T-helper 1 cell treated with Interleukin-12 subunit alpha and Interleukin-12 subunit beta and Interleukin-4 antibody, amounts not matched to agents 30 ng/mL and 1 ng/mL, for 36 hours (primary cell): ENCODE measurements around the gene TERT. TPM values are rescaled to one million over a fixed set of nuclear protein-coding genes. Genes with fewer than 3 reads are reported as not detected.
"Not testable (repeated sequence)": the region's sequence is repeated elsewhere in the genome, so short reads cannot be mapped to it uniquely, and the experiment has no call there.

Experiments used
- intact Hi-C: fragments of 100-400 bp; cut with micrococcal nuclease; formaldehyde crosslinking; loops from one replicate; pipeline ENCODE4 v1.15.1; 2024
- total RNA-seq: library from RNA; stranded (reverse); gene quantifications from 2 replicates; pipeline ENCODE4 v1.2.3, GENCODE V29; 2022

Gene TERT
- total RNA-seq, 1 donor from 2014 or later: 3.3 TPM

DNA sequence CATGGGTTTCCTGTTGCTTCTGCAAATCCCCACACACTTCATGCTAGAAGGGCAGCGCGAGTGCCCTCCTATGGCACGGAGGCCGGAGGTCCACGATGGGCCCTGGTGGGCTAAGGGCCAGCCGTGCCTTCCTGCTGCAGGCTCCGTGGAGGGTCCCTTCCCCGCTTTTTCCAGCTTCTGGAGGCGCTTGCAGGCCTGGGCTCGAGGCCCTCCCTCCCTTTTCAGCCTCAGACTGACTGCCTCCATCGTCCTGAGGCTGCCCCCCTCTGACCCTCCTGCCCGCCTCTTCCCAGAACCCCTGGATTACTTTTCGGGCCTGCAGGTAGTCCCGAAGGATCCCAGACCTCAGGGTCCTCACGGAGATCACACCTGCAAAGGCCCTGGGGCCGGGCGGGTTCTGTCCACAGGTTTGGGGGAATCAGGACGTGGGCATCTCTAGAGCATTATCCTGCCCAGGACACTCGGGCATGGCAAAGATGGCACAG is 3.2 kb upstream of the TERT start:
- intact Hi-C loops: no loop called here

GRCh38 chr5:1297243-1297642 is 2.4 kb upstream of the TERT start:
- intact Hi-C loops: loop anchor here (2.0 kb wide), 1 partner anchor 16 kb away; no protein-coding TSS in a partner anchor

DNA sequence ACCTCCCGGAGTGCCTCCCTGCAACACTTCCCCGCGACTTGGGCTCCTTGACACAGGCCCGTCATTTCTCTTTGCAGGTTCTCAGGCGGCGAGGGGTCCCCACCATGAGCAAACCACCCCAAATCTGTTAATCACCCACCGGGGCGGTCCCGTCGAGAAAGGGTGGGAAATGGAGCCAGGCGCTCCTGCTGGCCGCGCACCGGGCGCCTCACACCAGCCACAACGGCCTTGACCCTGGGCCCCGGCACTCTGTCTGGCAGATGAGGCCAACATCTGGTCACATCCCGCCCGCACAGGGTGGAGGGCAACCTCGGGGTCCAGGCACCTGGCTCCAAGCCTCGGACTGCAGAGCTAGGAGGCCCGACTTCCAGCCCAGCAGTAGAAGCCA is 776 bp upstream of the TERT start:
- intact Hi-C loops: loop anchor here (2.0 kb wide), 2 partner anchors 17 to 49 kb away; partner anchors contain the start of gene CLPTM1L

DNA sequence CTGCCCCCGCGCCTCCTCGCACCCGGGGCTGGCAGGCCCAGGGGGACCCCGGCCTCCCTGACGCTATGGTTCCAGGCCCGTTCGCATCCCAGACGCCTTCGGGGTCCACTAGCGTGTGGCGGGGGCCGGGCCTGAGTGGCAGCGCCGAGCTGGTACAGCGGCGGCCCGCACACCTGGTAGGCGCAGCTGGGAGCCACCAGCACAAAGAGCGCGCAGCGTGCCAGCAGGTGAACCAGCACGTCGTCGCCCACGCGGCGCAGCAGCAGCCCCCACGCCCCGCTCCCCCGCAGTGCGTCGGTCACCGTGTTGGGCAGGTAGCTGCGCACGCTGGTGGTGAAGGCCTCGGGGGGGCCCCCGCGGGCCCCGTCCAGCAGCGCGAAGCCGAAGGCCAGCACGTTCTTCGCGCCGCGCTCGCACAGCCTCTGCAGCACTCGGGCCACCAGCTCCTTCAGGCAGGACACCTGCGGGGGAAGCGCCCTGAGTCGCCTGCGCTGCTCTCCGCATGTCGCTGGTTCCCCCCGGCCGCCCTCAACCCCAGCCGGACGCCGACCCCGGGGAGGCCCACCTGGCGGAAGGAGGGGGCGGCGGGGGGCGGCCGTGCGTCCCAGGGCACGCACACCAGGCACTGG is 548 bp downstream of the TERT start:
- intact Hi-C loops: loop anchor here (2.0 kb wide), 1 partner anchor 50 kb away; the partner anchor contains the start of gene CLPTM1L

DNA sequence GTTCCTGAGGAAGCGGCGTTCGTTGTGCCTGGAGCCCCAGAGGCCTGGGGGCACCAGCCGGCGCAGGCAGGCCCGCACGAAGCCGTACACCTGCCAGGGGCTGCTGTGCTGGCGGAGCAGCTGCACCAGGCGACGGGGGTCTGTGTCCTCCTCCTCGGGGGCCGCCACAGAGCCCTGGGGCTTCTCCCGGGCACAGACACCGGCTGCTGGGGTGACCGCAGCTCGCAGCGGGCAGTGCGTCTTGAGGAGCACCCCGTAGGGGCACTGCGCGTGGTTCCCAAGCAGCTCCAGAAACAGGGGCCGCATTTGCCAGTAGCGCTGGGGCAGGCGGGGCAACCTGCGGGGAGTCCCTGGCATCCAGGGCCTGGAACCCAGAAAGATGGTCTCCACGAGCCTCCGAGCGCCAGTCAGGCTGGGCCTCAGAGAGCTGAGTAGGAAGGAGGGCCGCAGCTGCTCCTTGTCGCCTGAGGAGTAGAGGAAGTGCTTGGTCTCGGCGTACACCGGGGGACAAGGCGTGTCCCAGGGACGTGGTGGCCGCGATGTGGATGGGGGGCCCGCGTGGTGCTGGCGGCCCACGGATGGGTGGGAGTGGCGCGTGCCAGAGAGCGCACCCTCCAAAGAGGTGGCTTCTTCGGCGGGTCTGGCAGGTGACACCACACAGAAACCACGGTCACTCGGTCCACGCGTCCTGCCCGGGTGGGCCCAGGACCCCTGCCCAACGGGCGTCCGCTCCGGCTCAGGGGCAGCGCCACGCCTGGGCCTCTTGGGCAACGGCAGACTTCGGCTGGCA is 1.3 kb downstream of the TERT start:
- intact Hi-C loops: loop anchor here (2.0 kb wide), 1 partner anchor 51 kb away; the partner anchor contains the start of gene CLPTM1L

DNA sequence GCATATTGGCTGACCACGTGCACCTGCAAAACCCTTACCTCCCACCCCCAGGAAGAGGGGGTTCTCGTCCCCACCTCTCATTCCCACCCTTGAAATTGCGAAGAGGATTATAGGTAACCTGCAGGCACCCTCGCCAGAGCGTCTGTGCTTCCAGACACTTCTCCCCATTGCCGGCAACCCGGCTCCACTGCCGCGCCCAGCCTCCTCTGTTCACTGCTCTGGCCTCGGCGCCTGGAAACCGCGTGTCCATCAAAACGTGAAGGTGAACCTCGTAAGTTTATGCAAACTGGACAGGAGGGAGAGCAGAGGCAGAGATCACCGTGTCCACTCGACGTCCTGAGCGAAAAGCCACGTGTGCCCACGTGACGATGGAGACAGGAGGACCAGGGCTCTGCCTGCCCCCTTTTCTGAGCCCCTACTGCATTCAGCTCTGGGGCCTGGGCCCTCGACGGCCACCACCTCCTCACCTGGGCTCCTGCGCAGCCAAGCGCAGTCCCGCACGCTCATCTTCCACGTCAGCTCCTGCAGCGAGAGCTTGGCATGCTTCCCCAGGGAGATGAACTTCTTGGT is 1.9 kb downstream of the TERT start:
- intact Hi-C loops: no loop called here

- intact Hi-C loops: no loop called here
These were observed 2.7 kb downstream of the TERT start for GRCh38 chr5:1292139-1292538.

DNA sequence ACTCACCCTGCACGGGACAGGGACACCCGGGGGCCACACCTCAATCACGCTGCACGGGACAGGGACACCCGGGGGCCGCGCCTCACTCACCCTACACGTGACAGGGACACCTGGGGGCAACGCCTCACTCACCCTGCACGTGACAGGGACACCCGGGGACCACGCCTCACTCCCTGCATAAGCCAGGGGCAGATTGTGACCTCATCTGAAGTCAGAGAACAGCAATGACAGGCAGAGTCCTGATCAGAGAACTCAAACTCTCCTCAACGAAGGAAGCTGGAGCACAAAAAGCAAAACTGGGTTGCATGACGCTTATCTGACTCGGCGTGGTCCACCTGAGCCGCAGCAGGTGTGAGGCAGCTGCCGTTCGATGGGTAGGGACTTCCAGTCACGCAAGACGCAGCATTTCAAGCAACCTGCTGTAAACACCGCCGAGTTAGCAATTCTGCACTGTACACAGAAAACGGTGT is 3.2 kb downstream of the TERT start:
- intact Hi-C loops: no loop called here

DNA sequence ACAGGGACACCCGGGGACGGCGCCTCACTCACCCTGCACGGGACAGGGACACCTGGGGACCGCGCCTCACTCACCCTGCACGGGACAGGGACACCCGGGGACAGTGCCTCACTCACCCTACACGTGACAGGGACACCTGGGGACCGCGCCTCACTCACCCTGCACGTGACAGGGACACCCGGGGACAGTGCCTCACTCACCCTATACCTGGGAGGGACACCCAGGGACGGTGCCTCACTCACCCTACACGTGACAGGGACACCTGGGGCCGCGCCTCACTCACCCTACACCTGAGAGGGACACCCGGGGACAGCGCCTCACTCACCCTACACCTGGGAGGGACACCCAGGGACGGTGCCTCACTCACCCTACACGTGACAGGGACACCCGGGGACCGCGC is 3.9 kb downstream of the TERT start:
- intact Hi-C loops: not testable (repeated sequence)

DNA sequence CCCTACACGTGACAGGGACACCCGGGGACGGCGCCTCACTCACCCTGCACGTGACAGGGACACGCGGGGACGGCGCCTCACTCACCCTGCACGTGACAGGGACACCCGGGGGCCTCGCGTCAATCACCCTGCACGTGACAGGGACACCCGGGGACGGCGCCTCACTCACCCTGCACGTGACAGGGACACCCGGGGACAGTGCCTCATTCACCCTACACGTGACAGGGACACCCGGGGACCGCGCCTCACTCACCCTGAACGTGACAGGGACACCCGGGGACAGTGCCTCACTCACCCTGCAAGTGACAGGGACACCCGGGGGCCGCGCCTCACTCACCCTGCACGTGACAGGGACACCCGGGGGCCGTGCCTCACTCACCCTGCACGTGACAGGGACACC is 5.3 kb downstream of the TERT start:
- intact Hi-C loops: not testable (repeated sequence)

DNA sequence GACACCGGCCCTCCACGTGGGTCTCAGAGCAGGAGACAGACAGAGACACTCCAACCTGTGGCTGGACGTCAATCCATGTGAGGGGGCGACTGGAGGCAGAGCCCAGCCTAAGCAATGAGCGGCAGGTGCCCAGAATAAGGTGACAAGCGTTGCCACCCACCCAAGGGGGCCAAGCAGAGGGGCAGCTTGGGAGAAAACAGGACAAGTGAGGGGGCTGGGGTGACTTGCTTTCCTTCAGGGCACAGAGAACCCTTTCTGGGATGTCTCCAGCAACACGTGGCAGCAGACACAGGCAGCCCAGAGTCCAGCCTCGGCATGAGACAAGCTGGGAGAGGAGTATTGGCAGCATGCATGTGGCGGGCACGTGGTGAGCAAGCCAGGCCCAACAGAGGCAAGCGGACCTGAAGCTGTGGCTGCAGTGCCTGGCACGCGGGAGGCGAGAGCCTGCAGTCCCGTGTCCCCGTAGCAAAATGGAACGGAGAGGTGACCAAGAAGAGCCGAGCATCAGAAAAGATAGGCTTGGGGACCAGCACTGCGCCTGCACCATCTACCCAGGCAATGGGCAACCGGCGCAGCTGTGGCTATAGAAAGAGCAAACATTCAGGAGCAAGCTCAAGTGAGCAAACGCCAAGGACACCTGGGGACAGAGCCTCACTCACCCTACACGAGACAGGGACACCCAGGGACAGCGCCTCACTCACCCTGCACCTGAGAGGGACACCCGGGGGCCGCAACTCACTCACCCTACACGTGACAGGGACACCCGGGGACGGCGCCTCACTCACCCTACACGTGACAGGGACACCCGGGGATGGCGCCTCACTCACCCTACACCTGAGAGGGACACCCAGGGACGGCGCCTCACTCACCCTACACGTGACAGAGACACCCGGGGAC is 6.2 kb downstream of the TERT start:
- intact Hi-C loops: no loop called here

- intact Hi-C loops: no loop called here
These were observed 9.0 kb downstream of the TERT start for GRCh38 chr5:1285883-1286291.

- intact Hi-C loops: no loop called here
These were observed 9.7 kb downstream of the TERT start for GRCh38 chr5:1285141-1285540.

- intact Hi-C loops: not testable (repeated sequence)
These were observed 10.4 kb downstream of the TERT start for GRCh38 chr5:1284336-1284970.

DNA sequence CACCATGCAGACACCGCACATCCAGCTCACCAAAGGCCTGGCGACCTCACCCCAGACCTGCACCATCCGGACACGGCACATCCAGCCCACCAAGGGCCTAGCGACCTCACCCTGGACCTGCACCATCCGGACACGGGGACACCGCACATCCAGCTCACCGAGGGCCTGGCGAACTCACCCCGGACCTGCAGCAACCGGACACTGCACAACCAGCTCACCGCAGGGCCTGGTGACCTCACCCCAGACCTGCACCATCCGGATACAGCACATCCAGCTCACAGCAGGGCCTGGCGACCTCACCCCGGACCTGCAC is 11.2 kb downstream of the TERT start:
- intact Hi-C loops: not testable (repeated sequence)

GRCh38 chr5:1282993-1283728 is 11.7 kb downstream of the TERT start:
- intact Hi-C loops: not testable (repeated sequence)

- intact Hi-C loops: no loop called here
These were observed 12.5 kb downstream of the TERT start for GRCh38 chr5:1282131-1282992.

GRCh38 chr5:1281038-1281882 is 13.6 kb downstream of the TERT start:
- intact Hi-C loops: no loop called here
